Measurements from ENCODE around the gene STX4.

DNA sequence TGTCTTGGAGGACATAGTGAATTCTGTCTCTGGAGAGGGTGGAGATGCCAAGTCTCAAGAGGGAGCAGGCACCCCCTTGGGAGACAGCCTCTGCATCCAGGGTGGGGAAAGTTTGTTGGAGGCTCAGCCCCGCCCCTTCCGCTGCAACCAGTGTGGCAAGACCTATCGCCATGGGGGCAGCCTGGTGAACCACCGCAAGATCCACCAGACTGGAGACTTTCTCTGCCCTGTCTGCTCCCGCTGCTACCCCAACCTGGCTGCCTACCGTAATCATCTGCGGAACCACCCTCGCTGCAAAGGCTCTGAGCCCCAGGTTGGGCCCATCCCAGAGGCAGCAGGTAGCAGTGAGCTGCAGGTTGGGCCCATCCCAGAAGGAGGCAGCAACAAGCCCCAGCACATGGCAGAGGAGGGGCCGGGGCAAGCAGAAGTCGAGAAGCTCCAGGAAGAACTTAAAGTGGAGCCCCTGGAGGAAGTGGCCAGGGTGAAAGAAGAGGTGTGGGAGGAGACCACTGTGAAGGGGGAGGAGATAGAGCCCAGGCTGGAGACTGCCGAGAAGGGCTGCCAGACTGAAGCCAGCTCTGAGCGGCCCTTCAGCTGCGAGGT lies 46.1 kb downstream of the STX4 start:
- TF ChIP-seq, protein P1, sequence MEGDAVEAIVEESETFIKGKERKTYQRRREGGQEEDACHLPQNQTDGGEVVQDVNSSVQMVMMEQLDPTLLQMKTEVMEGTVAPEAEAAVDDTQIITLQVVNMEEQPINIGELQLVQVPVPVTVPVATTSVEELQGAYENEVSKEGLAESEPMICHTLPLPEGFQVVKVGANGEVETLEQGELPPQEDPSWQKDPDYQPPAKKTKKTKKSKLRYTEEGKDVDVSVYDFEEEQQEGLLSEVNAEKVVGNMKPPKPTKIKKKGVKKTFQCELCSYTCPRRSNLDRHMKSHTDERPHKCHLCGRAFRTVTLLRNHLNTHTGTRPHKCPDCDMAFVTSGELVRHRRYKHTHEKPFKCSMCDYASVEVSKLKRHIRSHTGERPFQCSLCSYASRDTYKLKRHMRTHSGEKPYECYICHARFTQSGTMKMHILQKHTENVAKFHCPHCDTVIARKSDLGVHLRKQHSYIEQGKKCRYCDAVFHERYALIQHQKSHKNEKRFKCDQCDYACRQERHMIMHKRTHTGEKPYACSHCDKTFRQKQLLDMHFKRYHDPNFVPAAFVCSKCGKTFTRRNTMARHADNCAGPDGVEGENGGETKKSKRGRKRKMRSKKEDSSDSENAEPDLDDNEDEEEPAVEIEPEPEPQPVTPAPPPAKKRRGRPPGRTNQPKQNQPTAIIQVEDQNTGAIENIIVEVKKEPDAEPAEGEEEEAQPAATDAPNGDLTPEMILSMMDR (IDR thresholded peaks at IDR 0.05), result no peak
- TF ChIP-seq POLR2A (IDR thresholded peaks at IDR 0.05) (no peak), POLR2AphosphoS5 (IDR thresholded peaks at IDR 0.05) (no peak)

Data from breast epithelium (tissue), 3 donors.